Neural cell (in vitro differentiated cells): ENCODE data around the gene TTK. TPM values are rescaled to one million over a fixed set of nuclear protein-coding genes. Genes with fewer than 3 reads are reported as not detected.

Source experiments
- H2AFZ ChIP-seq: fragments of 200-600, 300-800 bp; sonication (generic), shearing (Covaris generic); 2 replicates; pipeline ENCODE4 v1.6.0; 2014; ENCODE audit warnings: low read depth, mild to moderate bottlenecking, antibody characterized with exemption, low read length, moderate library complexity
- H3F3A ChIP-seq: fragments of 200-600 bp; shearing (Covaris generic); 2 replicates; pipeline ENCODE4 v1.6.1; 2016; ENCODE audit warnings: mild to moderate bottlenecking, moderate library complexity, mixed read lengths, antibody characterized with exemption, low read length; ENCODE audit not compliant: insufficient read depth, poor library complexity, severe bottlenecking
- H3K27ac ChIP-seq: fragments of 200-600, 300-800 bp; sonication (generic), shearing (Covaris generic); 2 replicates; pipeline ENCODE4 v1.5.1; 2014; ENCODE audit warnings: mild to moderate bottlenecking, low read length, moderate library complexity
- H3K27me3 ChIP-seq: fragments of 300-800, 200-600 bp; sonication (generic), shearing (Covaris generic); 2 replicates; pipeline ENCODE4 v1.6.0; 2014; ENCODE audit warnings: mild to moderate bottlenecking, low read depth, low read length, moderate library complexity; ENCODE audit not compliant: insufficient read depth
- H3K36me3 ChIP-seq: fragments of 300-800, 200-600 bp; sonication (generic), shearing (Covaris generic); 2 replicates; pipeline ENCODE4 v1.5.1; 2014; ENCODE audit warnings: mild to moderate bottlenecking, antibody characterized with exemption, low read length, moderate library complexity; ENCODE audit not compliant: insufficient read depth
- H3K4me2 ChIP-seq: fragments of 300-800, 200-600 bp; sonication (generic), shearing (Covaris generic); 2 replicates; pipeline ENCODE4 v1.6.0; 2014; ENCODE audit warnings: mild to moderate bottlenecking, low read length
- H3K4me3 ChIP-seq: fragments of 300-800, 200-600 bp; sonication (generic), shearing (Covaris generic); 2 replicates; pipeline ENCODE4 v1.5.1; 2014; ENCODE audit warnings: mild to moderate bottlenecking, low read length, moderate library complexity
- H3K79me2 ChIP-seq: fragments of 200-600 bp; shearing (Covaris generic); replicated peaks from 2 replicates; pipeline ENCODE4 v1.6.0; 2014; ENCODE audit warnings: mild to moderate bottlenecking, low read length, moderate library complexity; ENCODE audit not compliant: insufficient read depth
- H3K9ac ChIP-seq: fragments of 300-800, 200-600 bp; sonication (generic), shearing (Covaris generic); 2 replicates; pipeline ENCODE4 v1.6.1; 2016; ENCODE audit warnings: mild to moderate bottlenecking, low read length, mixed read lengths
- H3K9me2 ChIP-seq: fragments of 200-600 bp; shearing (Covaris generic); 2 replicates; pipeline ENCODE4 v1.6.1; 2016; ENCODE audit warnings: mild to moderate bottlenecking, low read length, mixed read lengths; ENCODE audit not compliant: insufficient read depth
- H3K9me3 ChIP-seq: fragments of 200-600, 300-800 bp; sonication (generic), shearing (Covaris generic); 2 replicates; pipeline ENCODE4 v1.6.1; 2016; ENCODE audit warnings: mild to moderate bottlenecking, mixed run types, low read length, moderate library complexity, mixed read lengths
- H4K20me1 ChIP-seq: fragments of 200-600 bp; shearing (Covaris generic); 2 replicates; pipeline ENCODE4 v1.6.1; 2016; ENCODE audit warnings: mild to moderate bottlenecking, mixed run types; ENCODE audit not compliant: insufficient read depth
- EP300 ChIP-seq: fragments of 450-650 bp; conservative IDR thresholded peaks from 2 replicates; pipeline ENCODE4 v1.6.1; 2014; ENCODE audit warnings: antibody characterized with exemption, mild to moderate bottlenecking, moderate library complexity; ENCODE audit not compliant: poor library complexity, severe bottlenecking
- EZH2 ChIP-seq: fragments of 200-600, 300-800 bp; shearing (Covaris generic), sonication (generic); IDR thresholded peaks from 2 replicates; pipeline ENCODE4 v1.6.1; 2014; ENCODE audit warnings: antibody characterized with exemption, low read length, borderline replicate concordance, mild to moderate bottlenecking; ENCODE audit not compliant: insufficient read depth, poor library complexity, severe bottlenecking
- MXI1 ChIP-seq: fragments of 450-650 bp; conservative IDR thresholded peaks from 2 replicates; pipeline ENCODE4 v1.6.1; 2014; ENCODE audit warnings: antibody characterized with exemption, mild to moderate bottlenecking; ENCODE audit not compliant: poor library complexity, severe bottlenecking
- POLR2AphosphoS5 ChIP-seq: IDR thresholded peaks from 2 replicates; pipeline ENCODE4 v1.6.1; 2012
- RAD21 ChIP-seq: fragments of 450-650 bp; conservative IDR thresholded peaks from 2 replicates; pipeline ENCODE4 v1.6.1; 2014; ENCODE audit warnings: antibody characterized with exemption, mild to moderate bottlenecking, moderate library complexity
- SMC3 ChIP-seq: fragments of 450-650 bp; conservative IDR thresholded peaks from 2 replicates; pipeline ENCODE4 v1.6.1; 2014; ENCODE audit warnings: antibody characterized with exemption, mild to moderate bottlenecking, moderate library complexity; ENCODE audit not compliant: poor library complexity
- TAF1 ChIP-seq: IDR thresholded peaks from 2 replicates; pipeline ENCODE4 v1.6.1; 2012; ENCODE audit warnings: low read depth
- polyA plus RNA-seq: library from polyadenylated mRNA; depleted of rRNA; stranded (reverse); fragments of >200 nt; gene quantifications from 2 replicates; pipeline ENCODE4 v1.2.3, GENCODE V29; 2014
- TF ChIP-seq, protein P1 (sequence below): fragments of 450-650 bp; IDR thresholded peaks from 2 replicates; pipeline ENCODE4 v1.5.1; 2014; ENCODE audit warnings: antibody characterized with exemption, mild to moderate bottlenecking, moderate library complexity; ENCODE audit not compliant: poor library complexity, severe bottlenecking
- TF ChIP-seq, protein P2 (sequence below): IDR thresholded peaks from 2 replicates; pipeline ENCODE4 v1.6.1; 2012; ENCODE audit warnings: borderline replicate concordance

TTK gene
- polyA plus RNA-seq, 1 donor from 2014 or later, result 1.5 TPM

DNA sequence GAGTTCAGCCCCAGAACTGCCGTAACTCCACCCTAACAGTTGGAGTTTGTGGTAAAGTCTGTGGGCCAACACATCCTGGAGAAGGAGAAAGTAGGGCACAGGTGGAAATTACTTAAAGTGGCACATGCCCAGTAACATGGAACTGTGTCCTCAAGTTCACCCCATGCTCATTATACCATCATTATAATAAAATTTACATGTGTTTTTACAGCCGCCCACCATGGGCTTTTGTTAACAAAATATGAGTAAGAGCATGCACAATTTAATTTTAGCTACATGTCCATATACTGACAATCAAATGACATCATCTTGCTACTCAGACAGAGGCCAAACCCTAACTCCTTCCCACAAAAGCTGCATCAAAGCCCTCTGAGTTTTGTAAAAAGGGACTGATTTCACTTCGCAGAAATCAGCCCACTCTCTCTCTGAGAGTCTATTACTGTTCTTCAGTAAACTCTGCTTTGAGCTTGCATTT is 39.8 kb upstream of the TTK start:
- no peaks in the 10 kb centered on the region for H3K27me3 ChIP-seq

DNA sequence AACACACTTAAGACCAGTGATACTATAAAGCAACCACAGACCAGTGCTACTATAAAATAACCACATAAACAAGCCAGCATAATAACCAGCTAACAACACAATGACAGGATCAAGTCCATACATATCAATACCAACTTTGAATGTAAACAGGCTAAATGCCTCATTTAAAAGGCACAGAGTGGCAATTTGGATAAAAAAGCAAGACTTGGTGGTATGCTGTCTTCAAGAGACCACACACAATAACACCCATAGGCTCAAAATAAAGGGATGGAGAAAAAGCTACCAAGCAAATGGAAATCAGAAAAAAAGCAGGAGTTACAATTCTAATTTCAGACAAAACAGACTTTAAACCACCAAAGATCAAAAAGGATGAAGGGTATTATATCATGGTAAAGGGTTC is 37.3 kb upstream of the TTK start:
- H4K20me1 ChIP-seq, result no peaks in the 10 kb centered on the region
- H3K27me3 ChIP-seq, result no peaks in the 10 kb centered on the region
- H3K27ac ChIP-seq, result no peak overlapping the region
- no peak overlapping the region for H3K4me3 ChIP-seq
- H3K9me2 ChIP-seq, result no peaks in the 10 kb centered on the region
- TF ChIP-seq POLR2AphosphoS5 (no peak), SMC3 (no peak), EP300 (no peak), EZH2 (no peak), TAF1 (no peak), RAD21 (no peak), MXI1 (no peak)
- TF ChIP-seq, protein P1, sequence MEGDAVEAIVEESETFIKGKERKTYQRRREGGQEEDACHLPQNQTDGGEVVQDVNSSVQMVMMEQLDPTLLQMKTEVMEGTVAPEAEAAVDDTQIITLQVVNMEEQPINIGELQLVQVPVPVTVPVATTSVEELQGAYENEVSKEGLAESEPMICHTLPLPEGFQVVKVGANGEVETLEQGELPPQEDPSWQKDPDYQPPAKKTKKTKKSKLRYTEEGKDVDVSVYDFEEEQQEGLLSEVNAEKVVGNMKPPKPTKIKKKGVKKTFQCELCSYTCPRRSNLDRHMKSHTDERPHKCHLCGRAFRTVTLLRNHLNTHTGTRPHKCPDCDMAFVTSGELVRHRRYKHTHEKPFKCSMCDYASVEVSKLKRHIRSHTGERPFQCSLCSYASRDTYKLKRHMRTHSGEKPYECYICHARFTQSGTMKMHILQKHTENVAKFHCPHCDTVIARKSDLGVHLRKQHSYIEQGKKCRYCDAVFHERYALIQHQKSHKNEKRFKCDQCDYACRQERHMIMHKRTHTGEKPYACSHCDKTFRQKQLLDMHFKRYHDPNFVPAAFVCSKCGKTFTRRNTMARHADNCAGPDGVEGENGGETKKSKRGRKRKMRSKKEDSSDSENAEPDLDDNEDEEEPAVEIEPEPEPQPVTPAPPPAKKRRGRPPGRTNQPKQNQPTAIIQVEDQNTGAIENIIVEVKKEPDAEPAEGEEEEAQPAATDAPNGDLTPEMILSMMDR, result no peak
- TF ChIP-seq, protein P2, sequence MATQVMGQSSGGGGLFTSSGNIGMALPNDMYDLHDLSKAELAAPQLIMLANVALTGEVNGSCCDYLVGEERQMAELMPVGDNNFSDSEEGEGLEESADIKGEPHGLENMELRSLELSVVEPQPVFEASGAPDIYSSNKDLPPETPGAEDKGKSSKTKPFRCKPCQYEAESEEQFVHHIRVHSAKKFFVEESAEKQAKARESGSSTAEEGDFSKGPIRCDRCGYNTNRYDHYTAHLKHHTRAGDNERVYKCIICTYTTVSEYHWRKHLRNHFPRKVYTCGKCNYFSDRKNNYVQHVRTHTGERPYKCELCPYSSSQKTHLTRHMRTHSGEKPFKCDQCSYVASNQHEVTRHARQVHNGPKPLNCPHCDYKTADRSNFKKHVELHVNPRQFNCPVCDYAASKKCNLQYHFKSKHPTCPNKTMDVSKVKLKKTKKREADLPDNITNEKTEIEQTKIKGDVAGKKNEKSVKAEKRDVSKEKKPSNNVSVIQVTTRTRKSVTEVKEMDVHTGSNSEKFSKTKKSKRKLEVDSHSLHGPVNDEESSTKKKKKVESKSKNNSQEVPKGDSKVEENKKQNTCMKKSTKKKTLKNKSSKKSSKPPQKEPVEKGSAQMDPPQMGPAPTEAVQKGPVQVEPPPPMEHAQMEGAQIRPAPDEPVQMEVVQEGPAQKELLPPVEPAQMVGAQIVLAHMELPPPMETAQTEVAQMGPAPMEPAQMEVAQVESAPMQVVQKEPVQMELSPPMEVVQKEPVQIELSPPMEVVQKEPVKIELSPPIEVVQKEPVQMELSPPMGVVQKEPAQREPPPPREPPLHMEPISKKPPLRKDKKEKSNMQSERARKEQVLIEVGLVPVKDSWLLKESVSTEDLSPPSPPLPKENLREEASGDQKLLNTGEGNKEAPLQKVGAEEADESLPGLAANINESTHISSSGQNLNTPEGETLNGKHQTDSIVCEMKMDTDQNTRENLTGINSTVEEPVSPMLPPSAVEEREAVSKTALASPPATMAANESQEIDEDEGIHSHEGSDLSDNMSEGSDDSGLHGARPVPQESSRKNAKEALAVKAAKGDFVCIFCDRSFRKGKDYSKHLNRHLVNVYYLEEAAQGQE, result no peak
- H3F3A ChIP-seq, result no peaks in the 10 kb centered on the region
- no peak overlapping the region for H2AFZ ChIP-seq
- no peaks in the 10 kb centered on the region for H3K79me2 ChIP-seq
- no peaks in the 10 kb centered on the region for H3K36me3 ChIP-seq
- no peak overlapping the region for H3K4me2 ChIP-seq
- no peak overlapping the region for H3K9ac ChIP-seq
- peaks cover 3% of the 10 kb centered on the region for H3K9me3 ChIP-seq

More for the DNA sequence above, 39.8 kb upstream of the TTK start:
- no peak overlapping the region for H2AFZ ChIP-seq
- no peaks in the 10 kb centered on the region for H3F3A ChIP-seq
- H3K4me2 ChIP-seq, result no peak overlapping the region
- H3K9me2 ChIP-seq, result no peaks in the 10 kb centered on the region
- H3K27ac ChIP-seq, result no peak overlapping the region
- TF ChIP-seq RAD21 (no peak), MXI1 (no peak)
- peaks cover 3% of the 10 kb centered on the region for H3K9me3 ChIP-seq
- H3K79me2 ChIP-seq, result no peaks in the 10 kb centered on the region
- H3K4me3 ChIP-seq, result no peak overlapping the region
- no peaks in the 10 kb centered on the region for H3K36me3 ChIP-seq
- H4K20me1 ChIP-seq, result no peaks in the 10 kb centered on the region
- no peak overlapping the region for H3K9ac ChIP-seq

DNA sequence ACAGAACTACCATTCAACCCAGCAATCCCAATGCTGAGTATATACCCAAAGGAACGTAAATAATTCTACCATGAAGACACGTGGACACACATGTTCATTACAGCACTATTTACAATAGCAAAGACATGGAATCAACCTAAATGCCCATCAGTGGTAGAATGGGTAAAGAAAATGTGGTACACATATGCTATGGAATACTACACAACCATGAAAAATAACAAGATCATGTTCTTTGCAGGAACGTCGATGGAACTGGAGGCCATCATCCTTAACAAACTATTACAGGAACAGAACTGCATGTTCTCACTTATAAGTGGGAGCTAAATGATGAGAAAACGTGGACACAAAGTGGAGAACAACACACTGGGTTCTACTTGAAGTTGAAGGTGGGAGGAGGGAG is 34.7 kb upstream of the TTK start:
- no peak overlapping the region for H3K27ac ChIP-seq
- H3K9me2 ChIP-seq, result no peaks in the 10 kb centered on the region
- no peak overlapping the region for H3K4me3 ChIP-seq
- no peaks in the 10 kb centered on the region for H3K27me3 ChIP-seq
- no peaks in the 10 kb centered on the region for H3F3A ChIP-seq
- H3K4me2 ChIP-seq, result no peak overlapping the region
- H3K36me3 ChIP-seq, result no peaks in the 10 kb centered on the region
- TF ChIP-seq EZH2 (no peak), RAD21 (no peak), EP300 (no peak), TAF1 (no peak), POLR2AphosphoS5 (no peak), SMC3 (no peak), MXI1 (no peak)
- TF ChIP-seq, protein P2, result no peak
- TF ChIP-seq, protein P1, result no peak
- H4K20me1 ChIP-seq, result no peaks in the 10 kb centered on the region
- no peak overlapping the region for H2AFZ ChIP-seq
- no peaks in the 10 kb centered on the region for H3K79me2 ChIP-seq
- peaks cover 3% of the 10 kb centered on the region for H3K9me3 ChIP-seq
- H3K9ac ChIP-seq, result no peak overlapping the region
